ENCODE results near the gene ZNF135. TPM values are rescaled to one million over a fixed set of nuclear protein-coding genes. Genes with fewer than 3 reads are reported as not detected.

The ZNF135 gene
- total RNA-seq, 3 donors from 2014 or later (not counting 1 experiment from before 2014, with no cell fraction given) = 1.6 to 4.3 (median 4.3) TPM

DNA sequence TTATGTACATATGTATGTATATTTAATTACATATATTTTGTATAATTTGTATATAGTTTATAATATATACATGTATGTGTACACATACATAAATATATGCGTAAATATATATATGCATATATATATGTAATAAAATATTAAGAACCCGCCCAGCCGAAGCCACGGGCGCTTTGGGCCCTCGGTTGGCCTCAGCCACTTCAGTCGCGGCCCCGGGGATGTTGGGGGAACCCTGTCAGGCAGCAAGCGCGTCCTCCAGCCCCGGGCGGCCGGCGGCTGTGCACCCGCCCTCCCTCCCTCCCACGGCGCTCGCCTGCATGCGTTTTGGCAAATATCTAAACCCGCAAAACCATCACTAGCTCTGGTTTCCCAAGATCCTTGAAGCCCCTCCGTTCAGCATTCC, 48.6 kb upstream of the ZNF135 start:
- peaks cover 5% of the 10 kb centered on the region for H3K36me3 ChIP-seq (ENCODE audit: control insufficient read depth, insufficient read depth, low read length)
- H3K4me1 ChIP-seq (ENCODE audit: control insufficient read depth, insufficient read depth, low read length) = peaks cover 13% of the 10 kb centered on the region
- DNase-seq (no peak), ATAC-seq (no peak)
- no peaks in the 10 kb centered on the region for H3K27me3 Mint-ChIP-seq (ENCODE audit: low read depth in 2 of 2)
- no peaks in the 10 kb centered on the region for H3K27me3 ChIP-seq (ENCODE audit: control insufficient read depth, insufficient read depth, low read length)
- no peak overlapping the region for H3K27ac ChIP-seq (ENCODE audit: low read length)
- intact Hi-C loops (cut with micrococcal nuclease) = no loop called here
- TF ChIP-seq, protein P1, sequence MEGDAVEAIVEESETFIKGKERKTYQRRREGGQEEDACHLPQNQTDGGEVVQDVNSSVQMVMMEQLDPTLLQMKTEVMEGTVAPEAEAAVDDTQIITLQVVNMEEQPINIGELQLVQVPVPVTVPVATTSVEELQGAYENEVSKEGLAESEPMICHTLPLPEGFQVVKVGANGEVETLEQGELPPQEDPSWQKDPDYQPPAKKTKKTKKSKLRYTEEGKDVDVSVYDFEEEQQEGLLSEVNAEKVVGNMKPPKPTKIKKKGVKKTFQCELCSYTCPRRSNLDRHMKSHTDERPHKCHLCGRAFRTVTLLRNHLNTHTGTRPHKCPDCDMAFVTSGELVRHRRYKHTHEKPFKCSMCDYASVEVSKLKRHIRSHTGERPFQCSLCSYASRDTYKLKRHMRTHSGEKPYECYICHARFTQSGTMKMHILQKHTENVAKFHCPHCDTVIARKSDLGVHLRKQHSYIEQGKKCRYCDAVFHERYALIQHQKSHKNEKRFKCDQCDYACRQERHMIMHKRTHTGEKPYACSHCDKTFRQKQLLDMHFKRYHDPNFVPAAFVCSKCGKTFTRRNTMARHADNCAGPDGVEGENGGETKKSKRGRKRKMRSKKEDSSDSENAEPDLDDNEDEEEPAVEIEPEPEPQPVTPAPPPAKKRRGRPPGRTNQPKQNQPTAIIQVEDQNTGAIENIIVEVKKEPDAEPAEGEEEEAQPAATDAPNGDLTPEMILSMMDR (IDR thresholded peaks at IDR 0.05) = no peak
- H3K27ac Mint-ChIP-seq = no peak overlapping the region
- 82% methylated on average over 20 of the region's 22 CpGs for WGBS (ENCODE audit: insufficient coverage)
- H3K36me3 Mint-ChIP-seq = peaks cover 44% of the 10 kb centered on the region
- no peak overlapping the region for H3K4me3 Mint-ChIP-seq
- H3K4me1 Mint-ChIP-seq = no peaks in the 10 kb centered on the region
- peaks cover 13 to 15% of the 10 kb centered on the region in 2 donors for H3K9me3 Mint-ChIP-seq
- H3K9me3 ChIP-seq (ENCODE audit: control insufficient read depth, insufficient read depth, low read length) = peaks cover 75% of the 10 kb centered on the region
- no peak overlapping the region for H3K4me3 ChIP-seq (ENCODE audit: low read length)

DNA sequence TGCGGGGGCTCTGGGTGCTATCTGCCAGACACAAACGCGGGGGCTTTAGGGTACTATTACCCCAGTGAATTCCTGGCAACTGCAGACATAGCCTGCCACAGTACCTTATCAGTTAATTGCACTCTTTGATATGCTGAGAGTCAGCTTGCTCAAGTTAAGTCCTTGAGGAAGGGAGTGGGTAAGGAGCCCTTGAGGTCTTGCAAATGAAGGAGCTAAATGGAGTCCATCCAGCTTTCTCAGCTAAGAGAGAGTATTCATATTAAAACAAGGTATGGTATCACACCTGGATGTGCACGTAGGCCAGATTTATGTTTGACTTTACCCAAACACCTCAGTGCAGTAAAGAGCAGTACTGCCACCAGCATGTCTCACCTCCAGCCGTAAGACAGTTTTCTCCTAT, 44.9 kb upstream of the ZNF135 start:
- no peak for ATAC-seq
- DNase-seq = no peak
- 60% methylated on average over 5 of the region's 5 CpGs for WGBS (ENCODE audit: insufficient coverage)
- intact Hi-C loops (cut with micrococcal nuclease) = no loop called here
- TF ChIP-seq, protein P1 (IDR thresholded peaks at IDR 0.05) = no peak
- H3K27me3 Mint-ChIP-seq (ENCODE audit: low read depth in 2 of 2) = no peaks in the 10 kb centered on the region
- H3K4me3 ChIP-seq (ENCODE audit: low read length) = no peak overlapping the region
- no peak overlapping the region for H3K27ac Mint-ChIP-seq
- H3K4me1 Mint-ChIP-seq = no peaks in the 10 kb centered on the region
- no peak overlapping the region for H3K4me3 Mint-ChIP-seq
- no peaks in the 10 kb centered on the region for H3K27me3 ChIP-seq (ENCODE audit: control insufficient read depth, insufficient read depth, low read length)
- H3K27ac ChIP-seq (ENCODE audit: low read length) = no peak overlapping the region
- peaks cover 12% of the 10 kb centered on the region for H3K4me1 ChIP-seq (ENCODE audit: control insufficient read depth, insufficient read depth, low read length)
- peaks cover 13% of the 10 kb centered on the region for H3K36me3 Mint-ChIP-seq
- peaks cover 47% of the 10 kb centered on the region for H3K9me3 ChIP-seq (ENCODE audit: control insufficient read depth, insufficient read depth, low read length)
- no peaks in the 10 kb centered on the region for H3K36me3 ChIP-seq (ENCODE audit: control insufficient read depth, insufficient read depth, low read length)
- peaks cover 7 to 8% of the 10 kb centered on the region in 2 donors for H3K9me3 Mint-ChIP-seq

DNA sequence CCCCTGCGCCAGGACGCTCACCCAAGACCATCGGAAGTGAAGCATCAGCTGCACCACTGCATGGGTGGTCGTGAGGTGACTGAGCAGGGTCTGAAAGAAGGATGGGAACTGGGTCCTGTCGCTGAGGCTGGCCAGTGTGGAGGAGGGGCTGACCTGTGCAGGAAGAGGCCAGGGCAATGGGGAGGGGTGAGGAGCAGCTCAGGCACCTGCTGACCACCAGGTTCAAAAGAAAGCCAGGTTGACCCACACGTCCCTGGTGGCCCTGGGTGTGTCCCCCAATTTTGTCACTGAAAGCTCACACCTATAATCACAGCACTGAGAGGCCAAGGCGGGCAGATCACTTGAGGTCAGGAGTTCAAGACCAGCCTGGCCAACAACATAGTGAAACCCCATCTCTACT, 39.0 kb upstream of the ZNF135 start:
- H3K27ac Mint-ChIP-seq = no peak overlapping the region
- no peak overlapping the region for H3K4me3 Mint-ChIP-seq
- TF ChIP-seq, protein P1 (IDR thresholded peaks at IDR 0.05) = no peak
- H3K4me3 ChIP-seq (ENCODE audit: low read length) = no peak overlapping the region
- ATAC-seq = no peak
- H3K4me1 ChIP-seq (ENCODE audit: control insufficient read depth, insufficient read depth, low read length) = no peaks in the 10 kb centered on the region
- H3K27ac ChIP-seq (ENCODE audit: low read length) = no peak overlapping the region
- no peaks in the 10 kb centered on the region for H3K4me1 Mint-ChIP-seq
- no peak for DNase-seq
- WGBS (ENCODE audit: insufficient coverage) = 78% methylated on average over 7 of the region's 7 CpGs
- peaks cover 0 to 2% of the 10 kb centered on the region in 2 donors for H3K27me3 Mint-ChIP-seq (ENCODE audit: low read depth in 2 of 2)
- H3K27me3 ChIP-seq (ENCODE audit: control insufficient read depth, insufficient read depth, low read length) = no peaks in the 10 kb centered on the region
- intact Hi-C loops (cut with micrococcal nuclease) = no loop called here
- peaks cover 3 to 6% of the 10 kb centered on the region in 2 donors for H3K9me3 Mint-ChIP-seq
- H3K9me3 ChIP-seq (ENCODE audit: control insufficient read depth, insufficient read depth, low read length) = peaks cover 3% of the 10 kb centered on the region
- no peaks in the 10 kb centered on the region for H3K36me3 ChIP-seq (ENCODE audit: control insufficient read depth, insufficient read depth, low read length)
- no peaks in the 10 kb centered on the region for H3K36me3 Mint-ChIP-seq

Measured in natural killer cell (primary cell).